ENCODE results near the gene NAV1. TPM values are rescaled to one million over a fixed set of nuclear protein-coding genes. Genes with fewer than 3 reads are reported as not detected.
"Not testable (repeated sequence)": the region's sequence is repeated elsewhere in the genome, so short reads cannot be mapped to it uniquely, and the experiment has no call there.

Gene NAV1
- total and polyA plus RNA-seq, 4 donors = 1.1 to 2.0 (median 1.3) TPM

DNA sequence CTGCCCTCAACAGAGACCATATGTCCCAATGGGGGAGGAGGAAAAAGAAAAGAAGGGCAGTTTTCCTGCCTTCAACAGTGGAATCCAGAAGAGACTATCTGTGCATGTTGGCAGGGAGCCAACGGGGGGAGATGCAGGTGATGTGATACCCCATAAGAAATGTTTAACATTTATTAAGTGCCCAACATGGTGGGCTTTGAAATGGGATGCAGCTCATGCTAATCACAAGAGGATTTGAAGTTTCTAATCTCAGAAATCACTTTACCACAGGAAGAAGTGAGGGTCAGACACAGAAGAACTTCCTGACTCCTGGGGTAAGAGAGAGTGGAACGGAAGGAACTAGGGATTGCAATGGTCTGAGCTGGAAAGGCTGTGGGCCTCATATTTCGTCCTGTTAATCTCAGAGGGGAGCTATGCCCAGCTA is 48.2 kb upstream of the NAV1 start:
- no peak for TF ChIP-seq GABPA (IDR thresholded peaks at IDR 0.05 in 1 of 2, conservative IDR thresholded peaks at IDR 0.05 in 1 of 2)
- TF ChIP-seq NR2F2 (IDR thresholded peaks at IDR 0.05) = peak; percentile 20
- Histone ChIP-seq H3K9ac (ENCODE audit: low read depth in 1 of 2, low read length in 2 of 2) (no peak overlapping the region), H3K27ac (ENCODE audit: low read depth in 1 of 2, low read length in 2 of 2) (no peak overlapping the region), H3K4me3 (ENCODE audit: low read depth in 1 of 3, low read length in 3 of 3) (no peak overlapping the region), H3K9me3 (ENCODE audit: control insufficient read depth in 4 of 4, low read length in 3 of 4) (no peaks in the 10 kb centered on the region), H3K27me3 (ENCODE audit: control insufficient read depth in 4 of 4, insufficient read depth in 4 of 4, low read length in 3 of 4) (no peaks in the 10 kb centered on the region), H3K4me1 (ENCODE audit: control insufficient read depth in 4 of 4, insufficient read depth in 4 of 4, low read length in 3 of 4) (peaks cover 9 to 57% (median 46%) of the 10 kb centered on the region in 4 donors), H3K36me3 (ENCODE audit: control insufficient read depth in 4 of 4, insufficient read depth in 3 of 4, low read depth in 1 of 4, low read length in 3 of 4) (peaks cover 8 to 40% (median 31%) of the 10 kb centered on the region in 4 donors)
- 44% methylated on average over 3 of the region's 3 CpGs for WGBS
- DNase-seq (ENCODE audit: low spot score) = no peak

DNA sequence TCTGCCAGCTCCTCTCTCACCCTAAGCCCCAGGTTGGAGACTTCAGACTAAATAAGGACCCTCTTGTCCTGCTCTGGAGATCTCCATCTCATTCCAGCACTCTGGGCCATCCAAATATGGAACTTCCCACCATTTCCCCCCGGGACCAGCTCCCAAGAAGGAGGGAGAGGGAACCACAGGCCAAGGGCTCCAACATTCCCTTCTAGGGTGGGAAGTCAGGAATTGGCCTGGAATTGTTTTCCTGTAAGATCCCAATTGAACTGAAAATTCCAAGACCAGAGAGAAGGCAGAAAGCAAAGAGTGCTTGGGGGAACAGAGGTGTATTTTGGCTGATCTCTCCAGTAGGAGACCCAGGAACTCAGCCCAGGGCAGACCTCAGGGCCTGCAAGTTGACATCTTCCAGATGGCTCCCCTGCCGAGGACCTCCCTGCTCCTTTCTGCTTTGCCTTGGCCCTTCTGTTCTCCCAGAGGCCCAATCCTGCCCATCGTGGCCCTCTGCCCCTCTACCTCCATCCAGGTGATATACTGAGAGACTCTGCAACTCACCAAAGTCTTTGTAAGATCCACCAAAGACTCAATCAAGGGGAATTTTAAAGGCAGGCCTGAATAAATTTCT is 46.9 kb upstream of the NAV1 start:
- TF ChIP-seq, protein P1, sequence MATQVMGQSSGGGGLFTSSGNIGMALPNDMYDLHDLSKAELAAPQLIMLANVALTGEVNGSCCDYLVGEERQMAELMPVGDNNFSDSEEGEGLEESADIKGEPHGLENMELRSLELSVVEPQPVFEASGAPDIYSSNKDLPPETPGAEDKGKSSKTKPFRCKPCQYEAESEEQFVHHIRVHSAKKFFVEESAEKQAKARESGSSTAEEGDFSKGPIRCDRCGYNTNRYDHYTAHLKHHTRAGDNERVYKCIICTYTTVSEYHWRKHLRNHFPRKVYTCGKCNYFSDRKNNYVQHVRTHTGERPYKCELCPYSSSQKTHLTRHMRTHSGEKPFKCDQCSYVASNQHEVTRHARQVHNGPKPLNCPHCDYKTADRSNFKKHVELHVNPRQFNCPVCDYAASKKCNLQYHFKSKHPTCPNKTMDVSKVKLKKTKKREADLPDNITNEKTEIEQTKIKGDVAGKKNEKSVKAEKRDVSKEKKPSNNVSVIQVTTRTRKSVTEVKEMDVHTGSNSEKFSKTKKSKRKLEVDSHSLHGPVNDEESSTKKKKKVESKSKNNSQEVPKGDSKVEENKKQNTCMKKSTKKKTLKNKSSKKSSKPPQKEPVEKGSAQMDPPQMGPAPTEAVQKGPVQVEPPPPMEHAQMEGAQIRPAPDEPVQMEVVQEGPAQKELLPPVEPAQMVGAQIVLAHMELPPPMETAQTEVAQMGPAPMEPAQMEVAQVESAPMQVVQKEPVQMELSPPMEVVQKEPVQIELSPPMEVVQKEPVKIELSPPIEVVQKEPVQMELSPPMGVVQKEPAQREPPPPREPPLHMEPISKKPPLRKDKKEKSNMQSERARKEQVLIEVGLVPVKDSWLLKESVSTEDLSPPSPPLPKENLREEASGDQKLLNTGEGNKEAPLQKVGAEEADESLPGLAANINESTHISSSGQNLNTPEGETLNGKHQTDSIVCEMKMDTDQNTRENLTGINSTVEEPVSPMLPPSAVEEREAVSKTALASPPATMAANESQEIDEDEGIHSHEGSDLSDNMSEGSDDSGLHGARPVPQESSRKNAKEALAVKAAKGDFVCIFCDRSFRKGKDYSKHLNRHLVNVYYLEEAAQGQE (IDR thresholded peaks at IDR 0.05) = peak; percentile 89
- TF ChIP-seq RAD21 (IDR thresholded peaks at IDR 0.05) = no peak
- Histone ChIP-seq H3K9ac (ENCODE audit: low read depth in 1 of 2, low read length in 2 of 2) (no peak overlapping the region), H3K9me3 (ENCODE audit: control insufficient read depth in 4 of 4, low read length in 3 of 4) (no peaks in the 10 kb centered on the region), H3K27me3 (ENCODE audit: control insufficient read depth in 4 of 4, insufficient read depth in 4 of 4, low read length in 3 of 4) (no peaks in the 10 kb centered on the region), H3K27ac (ENCODE audit: low read depth in 1 of 2, low read length in 2 of 2) (no peak overlapping the region), H3K4me3 (ENCODE audit: low read depth in 1 of 3, low read length in 3 of 3) (no peak overlapping the region), H3K36me3 (ENCODE audit: control insufficient read depth in 4 of 4, insufficient read depth in 3 of 4, low read depth in 1 of 4, low read length in 3 of 4) (peaks cover 8 to 32% (median 22%) of the 10 kb centered on the region in 4 donors), H3K4me1 (ENCODE audit: control insufficient read depth in 4 of 4, insufficient read depth in 4 of 4, low read length in 3 of 4) (peaks cover 15 to 70% (median 58%) of the 10 kb centered on the region in 4 donors)
- WGBS = 85% methylated on average over 3 of the region's 3 CpGs
- DNase-seq (ENCODE audit: low spot score) = no peak

DNA sequence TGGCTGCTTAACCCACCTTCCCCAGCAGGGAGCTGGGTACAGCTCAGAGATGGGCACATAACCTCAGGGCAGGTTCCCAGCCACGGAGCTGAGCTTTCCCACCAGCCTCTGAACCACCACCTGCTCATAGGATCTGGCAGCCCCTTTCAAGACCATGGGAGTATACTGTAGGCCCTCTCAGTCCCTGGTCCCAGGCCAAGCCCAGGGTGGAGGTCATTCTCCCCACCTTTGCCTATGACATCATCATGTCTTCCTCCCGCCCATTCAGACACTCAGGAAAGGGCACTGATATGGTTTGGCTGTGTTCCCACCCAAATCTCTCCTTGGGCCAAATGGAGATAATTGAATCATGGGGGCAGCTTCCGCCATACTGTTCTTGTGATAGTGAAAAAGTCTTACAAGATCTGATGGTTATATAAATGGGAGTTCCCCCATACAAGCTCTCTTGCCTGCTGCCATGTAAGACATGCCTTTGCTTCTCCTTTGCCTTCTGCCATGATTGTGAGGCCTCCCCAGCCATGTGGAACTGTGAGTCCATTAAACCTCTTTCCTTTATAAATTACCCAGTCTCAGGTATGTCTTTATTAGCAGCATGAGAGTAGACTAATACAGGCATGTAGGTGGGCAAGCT is 45.8 kb upstream of the NAV1 start:
- Histone ChIP-seq H3K36me3 (ENCODE audit: control insufficient read depth in 4 of 4, insufficient read depth in 3 of 4, low read depth in 1 of 4, low read length in 3 of 4) (peaks cover 7 to 23% (median 16%) of the 10 kb centered on the region in 4 donors), H3K4me1 (ENCODE audit: control insufficient read depth in 4 of 4, insufficient read depth in 4 of 4, low read length in 3 of 4) (peaks cover 15 to 77% (median 64%) of the 10 kb centered on the region in 4 donors), H3K27ac (ENCODE audit: low read depth in 1 of 2, low read length in 2 of 2) (peak overlapping the region in 1 of 2 donors; percentile 22)
- 91% methylated on average over 3 of the region's 3 CpGs for WGBS
- not testable (repeated sequence) for H3K9me3 ChIP-seq (ENCODE audit: control insufficient read depth in 4 of 4, low read length in 3 of 4); H3K27me3 ChIP-seq (ENCODE audit: control insufficient read depth in 4 of 4, insufficient read depth in 4 of 4, low read length in 3 of 4); H3K4me3 ChIP-seq (ENCODE audit: low read depth in 1 of 3, low read length in 3 of 3); DNase-seq (ENCODE audit: low spot score); H3K9ac ChIP-seq (ENCODE audit: low read depth in 1 of 2, low read length in 2 of 2)

DNA sequence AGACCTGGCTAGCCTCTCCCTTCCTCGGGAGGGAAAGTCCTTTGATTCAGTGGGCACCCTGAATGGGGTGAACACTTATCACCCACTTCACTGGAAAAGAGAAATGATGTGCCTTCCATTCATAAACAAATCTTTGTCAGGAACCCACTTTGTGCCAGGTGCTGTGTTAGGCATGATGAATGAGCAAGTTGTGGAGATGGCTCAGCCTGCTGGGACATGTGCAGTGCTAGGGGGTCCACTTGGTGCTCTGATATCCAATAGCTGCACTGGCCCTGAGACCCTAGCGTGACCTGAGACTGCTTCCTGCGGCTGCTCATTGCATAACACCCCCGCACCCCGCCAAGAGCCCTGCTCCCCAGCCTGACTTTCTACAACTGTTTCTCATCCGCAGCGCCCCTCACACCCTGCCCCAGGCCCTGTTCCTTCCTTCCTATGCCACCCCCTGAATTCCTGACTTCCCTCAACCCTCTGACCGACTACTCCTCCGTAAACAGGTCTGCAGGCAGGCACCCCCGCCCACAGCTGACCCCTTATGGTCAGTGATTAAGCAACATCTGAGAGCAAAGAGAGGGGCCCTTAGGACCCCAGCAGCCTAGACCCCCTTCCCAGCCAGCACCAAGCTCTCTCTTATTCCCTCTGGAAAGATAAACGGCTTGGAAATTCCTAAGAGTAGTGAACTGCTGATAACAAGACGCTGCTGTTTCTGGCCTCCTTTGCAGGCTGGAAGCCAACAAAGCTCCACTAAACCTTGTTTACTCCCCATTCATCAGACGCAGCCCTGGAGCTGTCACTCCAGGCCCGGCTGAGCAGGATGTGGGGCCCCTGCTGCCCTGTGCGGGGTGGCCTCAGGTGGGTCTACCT is 44.9 kb upstream of the NAV1 start:
- H3K9me3 ChIP-seq (ENCODE audit: control insufficient read depth in 4 of 4, low read length in 3 of 4) = no peaks in the 10 kb centered on the region
- H3K9ac ChIP-seq (ENCODE audit: low read depth in 1 of 2, low read length in 2 of 2) = no peak overlapping the region
- peaks cover 13 to 79% (median 70%) of the 10 kb centered on the region in 4 donors for H3K4me1 ChIP-seq (ENCODE audit: control insufficient read depth in 4 of 4, insufficient read depth in 4 of 4, low read length in 3 of 4)
- WGBS = 57% methylated on average over 15 of the region's 15 CpGs
- peaks cover 3 to 19% (median 9%) of the 10 kb centered on the region in 4 donors for H3K36me3 ChIP-seq (ENCODE audit: control insufficient read depth in 4 of 4, insufficient read depth in 3 of 4, low read depth in 1 of 4, low read length in 3 of 4)
- no peak overlapping the region for H3K4me3 ChIP-seq (ENCODE audit: low read depth in 1 of 3, low read length in 3 of 3)
- no peaks in the 10 kb centered on the region for H3K27me3 ChIP-seq (ENCODE audit: control insufficient read depth in 4 of 4, insufficient read depth in 4 of 4, low read length in 3 of 4)
- peak overlapping the region; percentile 22 to 30 for H3K27ac ChIP-seq (ENCODE audit: low read depth in 1 of 2, low read length in 2 of 2)
- no peak for DNase-seq (ENCODE audit: low spot score)
- TF ChIP-seq FOXA2 (IDR thresholded peaks at IDR 0.05) = no peak
- peak; percentile 43 for TF ChIP-seq NR2F2 (IDR thresholded peaks at IDR 0.05)
